Measurements from ENCODE around the gene PCARE. TPM values are rescaled to one million over a fixed set of nuclear protein-coding genes. Genes with fewer than 3 reads are reported as not detected.
"Not testable (repeated sequence)": the region's sequence is repeated elsewhere in the genome, so short reads cannot be mapped to it uniquely, and the experiment has no call there.

The PCARE gene
- total RNA-seq, 1 donor: under 0.01 TPM

DNA sequence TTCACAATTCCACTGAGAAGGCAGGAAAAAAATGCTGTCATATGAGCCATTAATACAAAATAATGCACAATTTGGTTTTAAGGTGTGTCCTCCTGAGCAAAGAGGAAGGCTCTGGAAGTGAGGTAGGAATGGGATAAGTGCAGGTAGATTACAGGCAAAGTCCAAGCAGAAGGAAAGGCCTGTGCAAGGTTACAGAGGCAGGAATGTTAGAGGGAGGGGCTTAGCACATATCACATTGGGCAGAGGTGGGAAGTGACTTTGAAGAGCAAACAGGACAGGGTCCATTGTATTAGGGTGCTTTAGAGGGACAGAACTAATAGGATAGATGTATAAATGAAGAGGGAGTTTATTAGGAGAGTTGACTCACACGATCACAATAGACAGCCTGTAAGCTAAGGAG, 26.2 kb upstream of the PCARE start:
- H3K4me3 ChIP-seq (ENCODE audit: low read depth, low read length): no peak overlapping the region
- DNase-seq (ENCODE audit: low read depth): no peak
- no peak for TF ChIP-seq CTCF (IDR thresholded peaks at IDR 0.05; ENCODE audit: insufficient read depth, low read length)

- no peak for TF ChIP-seq CTCF (IDR thresholded peaks at IDR 0.05; ENCODE audit: insufficient read depth, low read length)
- no peak for DNase-seq (ENCODE audit: low read depth)
These were observed 23.2 kb upstream of the PCARE start for GRCh38 chr2:29097569-29097968.

GRCh38 chr2:29096969-29097368, 22.6 kb upstream of the PCARE start:
- no peak for TF ChIP-seq CTCF (IDR thresholded peaks at IDR 0.05; ENCODE audit: insufficient read depth, low read length)
- DNase-seq (ENCODE audit: low read depth): no peak

More at GRCh38 chr2:29097569-29097968, 23.2 kb upstream of the PCARE start:
- no peak overlapping the region for H3K4me3 ChIP-seq (ENCODE audit: low read depth, low read length)

GRCh38 chr2:29090311-29090710, 16.0 kb upstream of the PCARE start:
- not testable (repeated sequence) for H3K4me3 ChIP-seq (ENCODE audit: low read depth, low read length); DNase-seq (ENCODE audit: low read depth)

More at GRCh38 chr2:29096969-29097368, 22.6 kb upstream of the PCARE start:
- no peak overlapping the region for H3K4me3 ChIP-seq (ENCODE audit: low read depth, low read length)

- no peak overlapping the region for H3K4me3 ChIP-seq (ENCODE audit: low read depth, low read length)
- no peak for DNase-seq (ENCODE audit: low read depth)
- TF ChIP-seq CTCF (IDR thresholded peaks at IDR 0.05; ENCODE audit: insufficient read depth, low read length): no peak
These were observed 10.2 kb upstream of the PCARE start for GRCh38 chr2:29084554-29084953.

GRCh38 chr2:29082804-29083495, 8.6 kb upstream of the PCARE start:
- TF ChIP-seq CTCF (IDR thresholded peaks at IDR 0.05; ENCODE audit: insufficient read depth, low read length): no peak

GRCh38 chr2:29080886-29081743, 6.8 kb upstream of the PCARE start:
- TF ChIP-seq CTCF (IDR thresholded peaks at IDR 0.05; ENCODE audit: insufficient read depth, low read length): no peak
- H3K4me3 ChIP-seq (ENCODE audit: low read depth, low read length): no peak overlapping the region
- DNase-seq (ENCODE audit: low read depth): peak; percentile 11

More at GRCh38 chr2:29082804-29083495, 8.6 kb upstream of the PCARE start:
- DNase-seq (ENCODE audit: low read depth): no peak
- no peak overlapping the region for H3K4me3 ChIP-seq (ENCODE audit: low read depth, low read length)
